ENCODE measurements around the gene GFRA3.

GFRA3 gene

DNA sequence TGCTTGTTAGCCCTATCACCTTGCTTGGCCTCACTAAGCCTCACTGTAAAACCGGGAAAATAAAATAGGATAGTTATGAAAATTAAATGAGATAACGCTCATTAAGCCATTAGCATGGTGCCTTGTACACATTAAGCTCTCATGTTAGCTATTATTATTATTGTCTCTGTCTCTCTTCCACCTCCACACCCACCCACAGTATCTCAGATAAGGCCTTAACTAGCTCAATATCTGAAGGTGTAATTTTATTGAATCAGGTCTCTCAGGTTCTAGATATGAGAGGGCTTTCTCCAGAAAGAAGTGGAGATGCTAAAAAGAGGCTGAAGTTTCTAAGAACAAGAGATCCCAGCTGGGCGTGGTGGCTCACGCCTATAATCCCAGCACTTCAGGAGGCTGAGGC, 27.6 kb downstream of the GFRA3 start:
- no peak for DNase-seq (ENCODE audit: low read depth)

DNA sequence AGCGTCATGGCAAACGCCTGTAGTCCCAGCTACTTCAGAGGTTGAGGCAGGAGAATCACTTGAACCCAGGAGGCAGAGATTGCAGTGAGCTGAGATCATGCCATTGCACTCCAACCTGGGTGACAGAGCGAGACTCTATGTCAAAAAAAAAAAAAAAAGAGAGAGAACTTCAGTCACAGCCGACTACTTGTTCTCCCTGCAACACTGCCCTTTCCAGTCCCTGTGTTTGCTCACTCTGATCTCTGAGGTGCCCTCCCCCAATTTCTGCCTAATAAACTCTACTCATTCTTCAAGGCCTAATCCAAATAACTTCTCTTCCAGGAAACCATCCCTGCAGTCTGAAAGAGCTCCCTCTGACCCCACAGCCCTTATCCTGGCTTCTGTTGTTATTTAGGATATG, 28.1 kb downstream of the GFRA3 start:
- DNase-seq (ENCODE audit: low read depth) = no peak

DNA sequence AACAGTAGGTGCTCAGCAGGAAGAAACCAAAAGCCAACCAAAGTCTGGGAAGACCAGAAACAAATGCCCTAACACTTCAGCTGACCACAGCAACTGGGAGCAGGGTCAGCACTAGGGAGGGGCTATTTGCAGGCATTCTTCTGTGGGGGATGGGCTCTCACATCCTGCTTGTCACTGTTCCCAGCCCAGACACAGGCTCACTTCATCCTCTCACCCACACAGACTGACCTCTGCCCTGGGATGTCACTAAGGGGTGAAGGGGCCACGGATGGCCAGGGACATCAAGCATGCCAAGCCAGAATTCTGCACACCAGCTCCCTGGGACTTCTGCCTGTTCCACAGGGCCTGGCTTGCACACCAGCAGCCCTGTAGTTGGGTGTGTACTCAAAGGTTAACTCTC, 28.7 kb downstream of the GFRA3 start:
- DNase-seq (ENCODE audit: low read depth) = no peak

DNA sequence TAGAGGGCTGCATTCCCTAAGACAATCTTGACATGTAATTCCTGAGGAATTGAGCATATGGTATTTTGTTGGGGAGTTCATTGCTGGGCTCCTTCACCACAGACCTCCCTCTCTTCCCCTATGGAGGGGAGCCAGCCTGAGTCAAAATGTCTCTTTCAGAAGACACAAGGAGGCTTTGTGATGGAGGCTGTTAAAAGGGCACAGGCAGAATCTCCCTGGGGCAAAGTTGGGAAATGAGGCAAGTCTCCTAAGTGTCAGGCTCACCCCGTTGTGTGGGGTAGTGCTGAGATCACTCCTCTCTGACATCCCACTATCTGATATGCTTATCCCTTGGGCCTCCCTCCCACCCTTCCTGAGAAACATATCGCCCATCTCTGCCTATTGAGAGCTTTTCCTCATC, 30.6 kb downstream of the GFRA3 start:
- DNase-seq (ENCODE audit: low read depth) = no peak

DNA sequence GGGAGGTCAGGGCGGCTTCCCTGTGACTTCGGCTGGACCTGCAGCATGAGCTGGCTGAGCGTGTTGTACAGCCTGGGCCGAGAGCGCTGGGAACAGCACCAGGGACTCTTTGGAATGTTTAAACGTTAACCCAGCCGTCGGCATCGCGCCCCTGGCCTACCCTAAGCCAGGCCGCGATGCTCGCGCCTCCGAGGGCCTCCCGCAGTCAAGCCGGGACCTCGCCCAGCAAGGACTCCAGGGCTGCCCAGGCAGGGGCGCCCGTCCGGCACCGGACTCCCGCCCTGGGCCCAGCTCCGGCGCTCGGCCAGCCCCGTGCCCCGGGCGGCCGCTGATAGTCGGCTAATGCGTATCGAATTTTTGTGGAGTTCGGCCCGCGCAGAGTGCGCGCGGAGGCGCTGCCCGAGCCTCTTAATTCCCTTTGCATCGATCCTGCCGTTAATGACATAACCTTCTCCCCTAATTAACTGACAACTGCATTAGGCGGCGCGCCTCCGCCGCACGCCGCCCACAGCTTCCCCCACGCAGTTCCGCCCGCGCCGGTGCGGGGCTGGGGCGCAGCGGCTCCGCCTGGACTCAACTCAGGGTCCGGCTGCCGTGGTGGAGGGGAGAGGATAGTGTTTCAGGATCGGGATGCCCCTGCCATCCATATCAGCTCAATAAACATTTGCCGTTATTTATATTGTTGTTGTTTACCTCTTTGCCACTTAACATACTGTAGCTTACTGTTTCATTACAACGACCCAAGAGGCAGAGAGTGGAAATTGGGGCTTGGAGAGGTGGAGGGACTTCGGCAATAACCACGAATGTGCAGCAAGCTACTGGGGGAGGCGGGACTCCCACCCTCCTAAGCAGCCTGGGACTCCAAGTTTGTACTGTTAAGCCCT, 32.5 kb downstream of the GFRA3 start:
- no peak for DNase-seq (ENCODE audit: low read depth)

DNA sequence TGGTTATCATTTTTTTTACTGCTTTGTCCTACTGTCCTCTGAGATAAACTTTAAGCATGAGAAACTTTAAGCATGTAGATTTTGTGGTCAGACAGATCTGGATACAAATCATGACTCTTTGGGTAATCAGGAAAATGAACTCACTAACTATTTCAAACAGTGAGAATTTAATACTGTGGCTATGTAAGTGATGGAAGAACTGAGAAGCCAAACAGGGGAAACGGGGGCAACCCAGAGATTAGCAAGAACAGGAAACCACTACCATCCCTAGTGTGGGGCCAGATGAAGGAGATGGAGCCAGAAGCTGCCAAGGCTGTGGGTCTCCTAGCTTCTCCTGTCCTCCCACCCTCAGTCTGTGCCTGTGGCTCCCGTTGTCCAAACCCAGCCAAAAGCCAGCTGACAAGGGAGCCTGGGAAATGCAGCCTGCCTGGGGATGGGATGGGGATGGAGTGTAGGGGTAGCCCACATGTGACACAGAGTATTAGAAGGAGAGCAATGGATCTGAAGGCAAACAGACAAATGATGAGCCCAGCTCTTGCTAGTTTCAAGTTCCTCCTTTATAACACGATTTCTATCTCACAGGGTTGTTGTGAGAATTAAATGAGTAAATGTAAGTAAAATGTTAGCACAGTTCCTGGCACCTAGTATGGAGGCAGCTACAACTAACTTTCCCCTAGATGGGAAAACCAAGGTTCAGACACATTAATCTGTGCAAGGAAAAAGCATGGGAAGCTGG, 33.6 kb downstream of the GFRA3 start:
- DNase-seq (ENCODE audit: low read depth) = no peak

DNA sequence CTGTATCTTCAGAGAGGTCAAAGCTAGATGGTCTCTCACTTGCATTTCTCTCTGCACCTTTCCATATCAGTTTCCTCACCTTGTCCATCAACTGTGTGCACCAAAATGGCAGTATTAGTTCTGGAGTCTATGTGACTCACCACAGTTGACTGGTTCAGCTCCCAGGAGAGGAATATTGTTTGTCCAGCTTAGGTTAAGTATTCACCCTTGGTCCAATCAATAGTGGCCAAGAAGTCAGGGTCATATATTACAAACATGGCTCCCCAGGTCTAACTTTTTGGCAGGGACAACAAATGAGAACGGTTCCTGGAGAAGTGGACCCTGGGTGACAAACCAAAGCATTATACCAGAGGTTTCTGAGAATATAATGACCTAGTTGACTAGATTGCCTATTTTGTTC, 36.4 kb downstream of the GFRA3 start:
- DNase-seq (ENCODE audit: low read depth) = no peak

DNA sequence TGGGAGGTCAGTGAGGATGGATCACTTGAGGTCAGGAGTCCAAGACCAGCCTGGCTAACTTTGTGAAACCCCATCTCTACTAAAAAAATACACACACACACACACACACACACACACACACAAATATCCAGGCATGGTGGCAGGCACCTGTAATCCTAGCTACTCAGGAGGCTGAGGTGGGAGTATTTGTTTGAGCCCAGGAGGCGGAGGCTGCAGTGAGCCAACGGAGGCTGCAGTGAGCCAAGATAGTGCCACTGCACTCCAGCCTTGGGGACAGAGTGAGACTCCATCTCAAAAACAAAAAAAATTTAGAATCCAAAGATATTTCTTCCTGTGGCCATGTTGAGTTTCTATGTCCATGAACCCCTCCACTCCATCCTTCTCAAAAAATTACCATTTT, 39.8 kb downstream of the GFRA3 start:
- no peak for DNase-seq (ENCODE audit: low read depth)

DNA sequence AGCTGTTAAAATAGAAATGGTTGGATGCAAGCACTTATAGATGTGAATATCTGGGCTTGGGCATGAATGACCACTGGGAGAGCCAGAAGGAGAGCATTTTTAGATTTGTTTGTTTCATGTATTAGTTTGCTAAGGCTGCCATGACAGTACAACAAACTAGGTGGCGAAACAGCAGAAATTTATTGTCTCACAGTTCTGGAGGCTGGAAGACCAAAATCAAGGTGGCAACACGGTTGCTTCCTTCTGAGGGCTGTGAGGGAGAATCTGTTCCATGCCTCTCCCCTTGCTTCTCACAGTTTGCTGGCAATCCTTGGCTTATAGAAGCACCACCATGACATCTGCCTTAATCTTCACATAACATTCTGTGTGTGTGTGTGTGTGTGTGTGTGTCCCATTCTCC, 41.1 kb downstream of the GFRA3 start:
- DNase-seq (ENCODE audit: low read depth) = no peak

DNA sequence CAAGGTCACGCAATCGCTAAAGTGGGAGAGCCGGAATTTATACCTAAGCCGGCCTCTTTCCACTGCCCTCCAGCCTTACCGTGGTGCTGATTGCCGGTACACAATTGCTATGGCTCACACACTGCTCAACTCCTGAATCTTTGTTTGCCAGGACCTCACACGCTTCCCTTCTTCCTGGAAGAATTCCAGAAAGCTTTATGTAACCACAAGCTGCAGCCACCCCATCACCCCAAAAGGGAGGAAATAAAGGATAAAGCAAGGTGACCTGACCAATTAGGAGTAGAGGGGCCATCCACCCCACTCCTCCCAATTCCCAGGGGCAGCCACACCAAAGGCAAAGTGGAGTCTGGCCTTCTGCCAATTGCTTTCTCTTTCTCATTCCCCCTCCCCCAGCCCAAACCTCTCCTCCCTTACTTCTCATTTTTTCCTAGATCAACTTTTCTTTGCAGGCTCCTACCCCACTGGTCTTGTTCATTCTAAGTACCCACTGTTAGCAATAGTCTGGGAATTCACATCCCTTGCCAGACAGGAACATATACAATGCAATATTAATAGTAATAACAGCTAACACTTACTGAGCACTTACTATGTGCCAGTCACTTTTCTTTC, 43.3 kb downstream of the GFRA3 start:
- no peak for DNase-seq (ENCODE audit: low read depth)

DNA sequence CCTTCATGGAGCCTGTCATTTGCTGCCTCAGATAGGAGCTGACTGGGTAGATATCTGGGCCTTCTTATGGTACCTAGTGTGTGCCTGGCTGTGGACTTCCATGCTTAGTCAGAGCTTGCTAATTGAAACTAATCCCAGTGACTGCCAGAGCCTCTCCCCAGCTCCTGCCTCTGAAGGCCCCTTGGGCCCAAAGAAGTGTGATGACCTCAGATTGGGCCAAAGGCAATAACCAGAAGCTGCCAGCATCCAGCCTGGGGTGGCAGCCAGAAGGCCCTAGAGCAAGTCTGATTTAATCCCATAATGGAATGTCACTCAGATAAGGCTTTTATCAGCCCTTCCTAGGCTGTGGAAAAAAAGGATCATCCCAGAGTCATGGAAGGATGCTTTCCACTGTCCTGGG, 44.2 kb downstream of the GFRA3 start:
- DNase-seq (ENCODE audit: low read depth) = no peak

DNA sequence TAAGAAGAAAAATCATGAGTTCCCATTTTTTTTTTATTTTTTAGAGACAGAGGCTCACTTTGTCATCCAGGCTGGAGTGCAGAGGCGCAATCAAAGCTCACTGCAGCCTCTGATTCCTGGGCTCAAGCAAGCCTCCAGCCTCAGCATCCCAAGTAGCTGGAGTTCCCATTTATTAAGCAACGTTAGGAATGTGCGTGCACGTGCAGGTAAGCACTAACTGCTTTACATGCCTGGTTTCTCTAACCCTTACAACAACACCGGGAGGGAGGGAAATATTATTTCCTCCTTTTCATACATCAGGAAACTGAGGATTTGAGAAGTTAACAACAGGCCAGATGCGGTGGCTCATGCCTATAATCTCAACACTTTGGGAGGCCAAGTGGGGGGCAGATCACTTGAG, 45.0 kb downstream of the GFRA3 start:
- DNase-seq (ENCODE audit: low read depth) = no peak

DNA sequence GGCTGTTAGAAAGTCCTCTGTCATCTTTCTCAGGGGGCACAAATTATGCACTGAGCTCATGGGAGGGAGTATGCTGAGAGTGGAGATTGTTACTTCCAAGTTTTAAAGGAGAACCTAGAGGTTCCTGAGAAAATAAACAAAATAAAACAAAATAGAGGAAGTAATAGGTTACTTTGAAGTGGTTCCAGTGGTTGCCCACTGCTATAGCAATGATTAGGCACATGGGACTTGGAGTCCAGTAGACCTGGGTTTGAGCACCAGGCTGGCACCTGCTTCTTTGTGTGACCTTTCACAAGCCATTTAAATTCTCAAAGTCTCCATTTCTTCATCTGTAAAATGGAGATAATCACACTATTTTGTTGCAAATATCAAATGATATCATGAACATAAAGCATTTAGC, 47.5 kb downstream of the GFRA3 start:
- DNase-seq (ENCODE audit: low read depth) = no peak

DNA sequence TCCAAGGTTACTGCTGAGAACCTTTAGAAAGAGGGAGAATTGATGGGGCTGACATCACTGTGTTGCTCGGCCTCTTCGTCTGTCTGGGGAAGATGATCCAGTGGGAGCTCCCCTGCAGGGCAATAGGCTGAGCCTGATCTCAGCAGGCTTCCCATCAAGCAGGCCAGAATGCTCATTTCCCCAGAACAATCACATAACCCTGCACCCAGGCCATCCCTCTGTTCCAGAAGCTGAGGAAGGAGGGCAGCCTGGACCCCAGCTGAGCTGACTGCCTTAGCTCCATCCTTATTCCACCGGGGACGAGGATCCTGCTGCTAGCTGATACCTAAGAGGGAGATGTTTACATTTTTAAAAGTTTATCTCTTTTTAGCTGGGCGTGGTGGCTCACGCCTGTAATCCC, 49.7 kb downstream of the GFRA3 start:
- no peak for DNase-seq (ENCODE audit: low read depth)

DNA sequence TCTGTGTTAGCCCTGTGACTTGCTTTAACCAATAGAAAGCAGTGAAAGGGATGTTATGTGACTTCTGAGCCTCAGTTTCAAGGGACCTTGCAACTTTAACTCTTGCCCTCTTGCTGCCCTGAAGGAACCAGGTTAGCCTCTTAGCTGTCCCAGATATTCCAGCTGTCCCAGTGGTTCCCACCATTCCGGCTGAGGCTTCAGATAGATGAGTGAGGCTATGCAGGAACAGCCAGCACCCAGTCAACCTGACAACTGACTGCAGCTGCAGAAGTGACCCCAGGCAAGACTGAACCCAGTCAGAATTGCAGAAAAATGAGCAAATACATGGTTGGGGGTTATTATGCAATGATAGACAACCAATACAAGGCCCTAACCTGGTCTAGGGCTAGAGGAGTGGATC, 50.9 kb downstream of the GFRA3 start:
- no peak for DNase-seq (ENCODE audit: low read depth)

DNA sequence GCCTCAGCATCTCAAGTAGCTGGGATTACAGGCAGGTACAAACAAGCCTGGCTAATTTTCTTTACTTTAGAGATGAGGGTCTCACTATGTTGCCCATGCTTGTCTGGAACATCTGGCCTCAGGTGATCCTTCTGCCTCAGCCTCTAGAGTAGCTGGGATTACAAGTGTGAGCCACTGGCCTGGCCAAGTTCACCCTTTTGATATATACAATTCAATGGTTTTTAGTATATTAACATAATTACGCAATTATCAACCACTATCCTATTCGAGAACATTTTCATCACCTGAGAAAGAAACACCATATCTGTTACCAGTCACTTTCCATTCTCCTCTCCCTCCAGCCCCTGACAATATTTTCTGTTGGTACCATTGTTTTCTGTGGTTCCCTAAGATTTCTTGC, 57.6 kb downstream of the GFRA3 start:
- no peak for DNase-seq (ENCODE audit: low read depth)

DNA sequence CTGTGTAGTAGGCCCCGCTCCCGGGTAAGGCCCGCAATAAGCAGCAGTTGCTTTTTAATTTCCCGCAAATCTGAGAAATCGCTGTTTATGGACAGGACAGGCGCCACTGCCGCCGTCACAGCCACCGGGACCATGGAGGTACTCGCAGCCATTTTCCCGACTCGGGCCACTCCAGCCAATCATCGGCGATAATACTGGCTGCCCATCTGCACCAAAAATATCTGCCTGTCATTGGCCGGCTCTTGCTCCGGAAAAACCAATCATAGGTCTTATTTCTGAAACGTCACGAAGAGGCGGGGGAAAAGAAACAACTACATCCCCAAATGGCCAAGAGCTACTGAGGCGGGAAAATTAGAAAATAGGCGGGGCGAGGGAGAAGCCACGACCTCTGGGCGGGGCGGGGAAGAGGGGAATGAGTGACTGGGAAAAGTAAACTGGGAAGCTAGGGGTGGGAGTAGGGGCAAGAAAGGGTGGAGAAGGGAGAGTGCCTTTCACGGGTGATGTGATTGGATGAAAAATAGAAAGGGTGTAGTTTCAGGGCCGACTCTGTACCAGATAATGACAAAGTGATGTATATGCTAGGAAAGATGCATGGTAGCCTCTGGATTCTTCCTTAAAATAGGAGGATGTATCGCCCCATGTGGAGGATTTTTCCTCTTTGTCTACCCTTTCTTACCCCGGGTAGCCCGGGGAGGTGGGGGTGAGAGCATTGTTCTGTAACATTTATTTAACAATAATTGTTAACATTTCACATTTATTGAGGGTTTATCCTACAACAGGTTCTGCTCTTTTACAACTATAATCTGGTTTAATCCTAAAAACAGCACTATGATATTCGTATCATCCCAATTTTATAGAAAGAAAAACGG, 61.0 kb downstream of the GFRA3 start, which contains the start of gene CDC23:
Gene CDC23, minus strand, starts transcription at position 163 of the 869 bp plus-strand sequence. Its CDS starts 11 bp downstream, at position 152.
- peak; percentile 93 for DNase-seq (ENCODE audit: low read depth)

DNA sequence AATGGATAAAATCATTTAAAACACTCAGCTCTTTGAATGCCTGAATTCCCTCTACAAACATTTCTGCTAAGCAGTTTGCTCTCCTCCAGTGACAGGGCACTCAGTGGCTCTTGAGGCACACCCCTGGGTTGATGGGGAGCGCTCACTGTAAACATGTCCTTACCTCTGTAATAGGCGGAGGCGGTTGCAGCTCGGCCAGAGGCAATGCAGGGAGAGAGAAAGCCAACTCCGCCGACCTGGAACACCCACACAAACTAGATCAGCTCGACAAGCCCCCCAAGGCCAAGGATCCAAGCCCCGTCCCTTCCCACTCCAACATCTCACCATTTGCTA, 61.6 kb downstream of the GFRA3 start:
- no peak for DNase-seq (ENCODE audit: low read depth)

DNA sequence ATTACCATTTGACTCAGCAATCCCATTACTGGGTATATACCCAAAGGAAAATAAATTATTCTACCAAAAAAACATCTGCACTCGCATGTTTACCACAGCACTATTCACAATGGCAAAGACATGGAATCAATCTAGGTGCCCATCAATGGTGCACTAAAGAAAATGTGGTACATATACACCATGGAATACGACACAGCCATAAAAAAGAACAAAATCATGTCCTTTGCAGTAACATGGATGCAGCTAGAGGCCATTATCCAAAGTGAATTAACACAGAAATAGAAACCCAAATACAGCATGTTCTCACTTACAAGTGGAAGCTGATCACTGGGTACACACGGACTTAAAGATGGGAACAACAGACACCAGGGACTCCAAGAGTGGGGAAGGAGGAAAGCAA, 63.4 kb downstream of the GFRA3 start:
- DNase-seq (ENCODE audit: low read depth) = no peak
